ENCODE data around the gene TMCC3.
"Not testable (repeated sequence)": the region's sequence is repeated elsewhere in the genome, so short reads cannot be mapped to it uniquely, and the experiment has no call there.

The TMCC3 gene

DNA sequence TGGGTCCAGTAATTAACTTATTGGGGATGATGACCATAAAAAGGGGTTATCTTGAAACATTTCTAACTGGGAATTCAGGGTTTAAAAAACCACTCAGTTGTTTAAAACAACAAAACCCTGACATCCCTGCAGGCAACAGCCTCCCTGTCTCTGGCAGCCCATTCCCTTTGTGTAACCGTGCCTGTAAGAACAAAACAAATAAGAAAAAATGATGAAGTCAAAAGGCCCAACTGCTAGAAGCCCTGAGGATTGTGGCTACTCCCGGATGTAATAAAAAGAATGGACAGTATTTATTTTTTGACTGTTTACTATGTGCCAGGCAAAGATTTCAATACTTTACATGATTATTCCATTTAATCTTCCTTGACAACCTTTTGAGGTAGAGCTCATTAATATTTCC lies 75.3 kb downstream of the TMCC3 start:
- DNase-seq (ENCODE audit: low read depth, low spot score) = no peak

- DNase-seq (ENCODE audit: low read depth, low spot score) = peak; percentile 68
Measured at GRCh38 chr12:94571556-94571955, 78.8 kb downstream of the TMCC3 start.

DNA sequence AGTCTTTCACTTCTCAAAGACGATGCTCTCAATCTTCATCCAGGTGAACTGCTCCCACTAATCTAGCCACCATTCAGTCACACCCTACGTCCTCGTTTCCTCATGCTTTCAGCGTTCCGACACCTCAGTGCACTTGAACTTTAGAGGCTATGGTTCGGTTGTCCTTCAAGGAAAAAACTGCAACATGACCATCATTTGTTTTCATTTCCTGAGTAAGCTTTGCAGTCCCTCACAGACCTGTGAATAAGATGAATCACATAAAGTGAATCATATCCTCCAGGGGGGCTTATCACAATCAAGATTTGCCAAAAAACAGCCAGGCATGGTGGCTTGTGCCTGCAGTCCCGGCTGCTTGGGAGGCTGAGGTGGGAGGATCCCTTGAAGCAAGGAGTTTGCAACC lies 80.2 kb downstream of the TMCC3 start:
- DNase-seq (ENCODE audit: low read depth, low spot score) = no peak

GRCh38 chr12:94567761-94568160 lies 82.6 kb downstream of the TMCC3 start:
- DNase-seq (ENCODE audit: low read depth, low spot score) = no peak

GRCh38 chr12:94566345-94566744 lies 84.0 kb downstream of the TMCC3 start:
- no peak for DNase-seq (ENCODE audit: low read depth, low spot score)

DNA sequence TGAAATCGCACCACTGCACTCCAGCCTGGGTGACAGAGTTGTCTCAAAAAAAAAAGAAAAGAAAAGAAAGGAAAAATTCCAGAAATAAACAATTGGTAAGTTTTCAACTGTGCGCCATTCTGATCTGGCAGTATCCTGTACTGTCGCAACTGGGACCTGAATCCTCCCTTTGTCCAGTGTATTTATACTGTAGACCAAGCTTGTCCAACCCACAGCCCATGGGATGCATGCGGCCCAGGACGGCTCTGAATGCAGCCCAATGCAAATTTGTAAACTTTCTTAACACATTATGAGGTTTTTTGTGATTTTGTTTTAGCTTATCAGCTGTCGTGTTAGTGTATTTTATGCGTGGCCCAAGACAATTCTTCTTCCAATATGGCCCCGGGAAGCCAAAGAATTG lies 84.7 kb downstream of the TMCC3 start:
- DNase-seq (ENCODE audit: low read depth, low spot score) = no peak

DNA sequence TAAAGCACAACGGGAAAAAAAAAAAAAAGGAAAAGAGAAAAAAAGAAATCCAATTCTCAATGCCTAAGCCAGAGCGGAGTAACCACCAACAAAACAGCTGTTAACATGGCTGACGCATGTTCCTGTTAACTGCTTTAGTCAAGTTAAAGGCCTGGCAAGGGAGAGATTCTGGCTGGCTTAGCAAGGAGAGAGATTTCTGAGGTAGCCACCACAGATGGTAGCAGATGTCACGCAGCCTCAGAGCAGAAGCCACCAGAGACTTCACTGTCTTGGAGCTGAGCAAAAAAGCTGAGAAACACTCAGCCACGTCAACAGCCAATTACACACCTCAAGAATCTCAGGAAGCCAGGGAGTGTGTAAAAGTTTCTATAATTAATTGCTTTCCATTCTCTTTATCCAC lies 87.1 kb downstream of the TMCC3 start:
- DNase-seq (ENCODE audit: low read depth, low spot score) = no peak

GRCh38 chr12:94561943-94562411 lies 88.4 kb downstream of the TMCC3 start:
- DNase-seq (ENCODE audit: low read depth, low spot score) = no peak

- no peak for DNase-seq (ENCODE audit: low read depth, low spot score)
Measured at GRCh38 chr12:94560431-94561221, 89.7 kb downstream of the TMCC3 start.

- DNase-seq (ENCODE audit: low read depth, low spot score) = no peak
Measured at GRCh38 chr12:94558612-94559011, 91.7 kb downstream of the TMCC3 start.

DNA sequence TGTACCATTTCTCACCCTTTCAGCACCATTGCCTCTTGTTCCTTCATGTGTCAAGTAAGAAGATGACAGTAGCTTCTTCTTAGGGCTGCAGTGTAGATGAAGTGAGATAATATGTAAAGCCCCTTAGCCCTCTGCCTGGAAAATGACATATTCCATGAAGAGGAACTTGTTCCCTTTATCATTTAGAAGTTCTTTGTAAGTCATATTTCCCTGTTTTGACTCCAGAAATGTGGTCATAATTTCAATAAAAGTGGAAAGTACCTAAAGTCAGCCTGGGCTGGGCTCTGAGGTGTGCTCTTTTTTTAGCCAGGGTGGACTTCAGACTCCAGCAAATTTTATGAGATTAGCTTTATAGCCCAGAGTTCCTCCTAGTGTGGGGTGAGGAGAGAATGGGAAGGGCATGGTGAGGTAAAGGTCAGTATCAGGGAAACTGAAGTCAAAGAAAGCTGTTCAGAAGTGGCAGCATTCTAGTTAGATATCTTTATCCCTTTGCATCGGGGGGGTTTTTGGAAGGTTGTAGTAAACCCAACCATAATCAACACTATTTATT lies 92.5 kb downstream of the TMCC3 start:
- no peak for DNase-seq (ENCODE audit: low read depth, low spot score)

- no peak for DNase-seq (ENCODE audit: low read depth, low spot score)
Measured at GRCh38 chr12:94555687-94556086, 94.7 kb downstream of the TMCC3 start.

DNA sequence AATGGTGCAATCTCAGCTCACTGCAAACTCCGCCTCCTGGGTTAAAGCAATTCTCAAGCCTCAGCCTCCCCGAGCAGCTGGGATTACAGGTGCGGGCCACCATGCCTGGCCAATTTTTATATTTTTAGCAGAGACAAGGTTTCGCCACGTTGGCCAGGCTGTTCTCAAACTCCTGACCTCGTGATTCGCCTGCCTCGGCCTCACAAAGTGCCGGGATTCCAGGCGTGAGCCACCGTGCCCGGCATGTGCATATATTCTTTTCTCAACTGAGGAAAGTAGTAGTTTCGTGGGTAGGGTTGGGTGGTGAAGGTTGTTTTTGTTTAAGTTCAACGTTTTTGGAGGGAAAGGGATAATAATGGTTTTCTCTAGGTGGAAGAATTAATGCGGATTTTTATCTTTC lies 96.5 kb downstream of the TMCC3 start:
- no peak for DNase-seq (ENCODE audit: low read depth, low spot score)

GRCh38 chr12:94553130-94553519 lies 97.2 kb downstream of the TMCC3 start:
- no peak for DNase-seq (ENCODE audit: low read depth, low spot score)

DNA sequence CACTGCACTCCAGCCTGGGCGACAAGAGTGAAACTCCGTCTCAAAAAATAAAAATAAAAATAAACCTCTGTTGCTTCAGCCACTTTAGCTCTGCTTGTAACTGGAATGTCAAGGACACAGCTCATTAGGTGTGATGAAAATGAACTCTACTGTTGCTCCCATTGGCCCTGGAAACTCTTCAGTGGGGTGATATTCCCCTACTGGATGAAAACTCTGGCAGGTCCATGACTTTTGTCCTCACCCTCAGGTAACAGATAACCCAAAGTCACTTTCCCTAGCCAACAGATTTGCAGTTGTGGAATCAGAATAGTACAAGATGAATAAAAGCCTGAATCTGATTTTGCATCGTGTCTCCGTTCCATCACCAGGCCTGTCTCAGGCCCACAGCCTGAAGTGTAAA lies 98.5 kb downstream of the TMCC3 start:
- DNase-seq (ENCODE audit: low read depth, low spot score) = no peak

DNA sequence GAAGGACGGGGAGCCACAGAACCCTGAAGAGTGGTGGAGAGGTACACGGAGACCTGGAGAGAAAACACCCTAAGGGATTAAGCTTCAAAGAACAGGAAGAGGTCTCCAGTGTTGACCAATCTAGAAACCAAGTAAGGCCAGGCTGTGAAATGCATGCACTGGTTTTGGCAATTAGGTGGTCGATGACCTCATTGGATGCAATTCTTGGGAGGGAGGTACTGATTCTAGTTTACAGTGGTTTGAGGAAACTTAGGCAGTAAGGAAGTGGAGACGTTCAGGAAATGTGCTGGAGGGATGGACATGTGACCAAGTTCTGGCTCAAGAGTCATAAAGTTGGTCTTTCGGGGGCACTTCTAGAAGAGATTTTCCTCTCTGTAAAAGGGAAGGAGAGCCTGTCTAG lies 99.4 kb downstream of the TMCC3 start:
- no peak for DNase-seq (ENCODE audit: low read depth, low spot score)

- not testable (repeated sequence) for DNase-seq (ENCODE audit: low read depth, low spot score)
Measured at GRCh38 chr12:94548833-94549232, 101.5 kb downstream of the TMCC3 start.

GRCh38 chr12:94545935-94546771 lies 104.2 kb downstream of the TMCC3 start:
- DNase-seq (ENCODE audit: low read depth, low spot score) = no peak

DNA sequence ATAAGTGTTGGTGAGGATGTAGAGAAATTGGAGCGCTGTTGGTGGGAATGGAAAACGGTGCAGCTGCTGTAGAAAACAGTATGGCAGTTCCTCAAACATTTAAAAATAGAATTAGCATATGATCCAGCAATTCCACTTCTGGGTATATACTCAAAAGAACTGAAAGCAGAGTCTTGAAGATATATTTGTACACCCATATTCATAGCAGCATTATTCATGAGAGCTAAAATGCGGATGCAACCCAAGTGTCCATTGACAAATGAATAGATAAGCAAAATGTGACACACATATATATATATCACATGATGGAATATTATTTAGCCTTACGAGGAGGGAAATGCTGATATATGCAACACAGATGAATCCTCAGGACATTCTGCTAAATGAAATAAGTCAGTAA lies 106.0 kb downstream of the TMCC3 start:
- no peak for DNase-seq (ENCODE audit: low read depth, low spot score)

GRCh38 chr12:94538318-94538717 lies 112.0 kb downstream of the TMCC3 start:
- DNase-seq (ENCODE audit: low read depth, low spot score) = no peak

DNA sequence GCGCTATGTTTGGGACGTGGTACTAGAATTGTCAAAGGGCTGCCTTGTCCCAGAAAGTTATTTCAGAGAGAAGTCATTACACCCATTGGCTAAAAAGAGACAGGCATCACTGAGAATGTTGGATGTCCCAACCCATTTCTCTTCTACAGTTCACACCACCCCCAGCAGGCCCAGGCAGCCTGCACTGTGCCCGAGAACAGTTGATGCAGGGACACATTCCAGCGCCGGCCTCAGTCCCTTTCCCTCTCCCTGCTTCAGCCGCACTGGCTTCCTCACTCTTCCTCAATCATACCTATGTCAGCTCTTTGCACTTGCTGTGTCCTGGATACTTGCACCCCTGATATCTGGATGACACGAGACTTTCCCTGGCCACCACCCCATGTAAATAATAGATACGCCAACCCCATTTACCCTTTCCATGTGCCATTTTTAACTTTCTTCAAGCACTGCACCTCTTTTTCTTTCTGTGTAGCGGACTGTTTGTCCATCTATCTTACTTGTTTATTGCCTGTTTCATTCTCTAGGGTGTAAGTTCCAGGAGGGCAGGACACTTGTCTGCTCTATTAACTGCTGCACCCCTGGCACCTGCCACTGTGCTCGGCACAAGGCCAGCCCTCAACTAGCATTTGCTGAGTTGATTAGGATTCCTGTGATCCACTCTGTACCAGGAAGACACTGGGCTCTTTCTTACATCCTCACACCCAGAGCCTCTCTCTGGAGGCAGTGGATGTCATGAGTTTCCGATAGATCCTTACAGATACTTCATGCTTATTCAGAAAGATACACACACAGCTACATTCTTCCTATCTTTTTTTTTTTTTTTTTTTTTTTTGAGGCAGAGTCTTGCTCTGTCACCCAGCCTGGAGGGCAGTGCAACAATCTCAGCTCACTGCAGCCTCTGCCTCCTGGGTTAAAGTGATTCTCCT lies 114.1 kb downstream of the TMCC3 start:
- DNase-seq (ENCODE audit: low read depth, low spot score) = no peak

All from smooth muscle cell of the brain vasculature (primary cell).